Smooth muscle cell (in vitro differentiated cells): Measurements from ENCODE around the gene NTPCR. TPM values are rescaled to one million over a fixed set of nuclear protein-coding genes. Genes with fewer than 3 reads are reported as not detected.

Experiments used
- DNase-seq: peaks from one replicate; lab custom pipeline; 2025; ENCODE audit not compliant: unreplicated experiment; lab: John Stamatoyannopoulos, UW
- H2AFZ ChIP-seq: fragments of 200-600 bp; sonication (generic); 2 replicates; pipeline ENCODE4 v1.6.0; 2016; ENCODE audit warnings: antibody characterized with exemption, low read depth, mild to moderate bottlenecking
- H3F3A ChIP-seq: fragments of 200-600 bp; sonication (generic); 2 replicates; pipeline ENCODE4 v1.6.0; 2017; ENCODE audit warnings: antibody characterized with exemption, low read depth
- H3K27ac ChIP-seq: fragments of 200-600 bp; sonication (generic); 2 replicates; pipeline ENCODE4 v1.5.1; 2016; ENCODE audit warnings: low read depth, mild to moderate bottlenecking
- H3K27me3 ChIP-seq: fragments of 200-600 bp; sonication (generic); 2 replicates; pipeline ENCODE4 v1.6.1; 2016; ENCODE audit warnings: low read depth, mild to moderate bottlenecking
- H3K36me3 ChIP-seq: fragments of 200-600 bp; sonication (generic); 2 replicates; pipeline ENCODE4 v1.5.1; 2016; ENCODE audit warnings: low read depth
- H3K4me1 ChIP-seq: fragments of 200-600 bp; sonication (generic); 2 replicates; pipeline ENCODE4 v1.5.1; 2016; ENCODE audit warnings: low read depth
- H3K4me2 ChIP-seq: fragments of 200-600 bp; sonication (generic); 2 replicates; pipeline ENCODE4 v1.6.0; 2016; ENCODE audit warnings: mild to moderate bottlenecking
- H3K4me3 ChIP-seq: fragments of 200-600 bp; sonication (generic); 2 replicates; pipeline ENCODE4 v1.5.1; 2016; ENCODE audit warnings: mild to moderate bottlenecking
- H3K79me2 ChIP-seq: fragments of 200-600 bp; sonication (generic); 2 replicates; pipeline ENCODE4 v1.6.0; 2016; ENCODE audit warnings: low read depth, mild to moderate bottlenecking
- H3K9ac ChIP-seq: fragments of 200-600 bp; sonication (generic); 2 replicates; pipeline ENCODE4 v1.6.0; 2016; ENCODE audit warnings: low read depth
- H3K9me3 ChIP-seq: fragments of 200-600 bp; sonication (generic); replicated peaks from 2 replicates; pipeline ENCODE4 v1.5.1; 2016; ENCODE audit warnings: low read depth
- H4K20me1 ChIP-seq: fragments of 200-600 bp; sonication (generic); 2 replicates; pipeline ENCODE4 v1.6.0; 2016; ENCODE audit warnings: low read depth
- WGBS: methylation state at CpG from one replicate; pipeline ENCODE4 v1.1.7; 2016; ENCODE audit warnings: low lambda C conversion rate; 5-methylcytosine and 5-hydroxymethylcytosine counted together
- polyA plus RNA-seq: library from polyadenylated mRNA; unstranded; fragments of >200 nt; fragmentation: Nextera tagmentation; extraction: Ambion mirVana; gene quantifications from 2 replicates; pipeline ENCODE4 v1.2.1, GENCODE V29; 2016
- total RNA-seq: library from RNA; depleted of rRNA; stranded (reverse); fragments of >200 nt; gene quantifications from 2 replicates; pipeline ENCODE4 v1.2.3, GENCODE V29; 2014
- TF ChIP-seq, protein P1 (sequence below): fragments of 200-600 bp; sonication (generic); IDR thresholded peaks from 2 replicates; pipeline ENCODE4 v1.5.1; 2017; ENCODE audit warnings: borderline replicate concordance, mild to moderate bottlenecking, antibody characterized with exemption; ENCODE audit not compliant: insufficient read depth, poor library complexity, severe bottlenecking

NTPCR gene
- total and polyA plus RNA-seq, 2 experiments from 2014 or later, result 39.2 to 54.3 TPM

DNA sequence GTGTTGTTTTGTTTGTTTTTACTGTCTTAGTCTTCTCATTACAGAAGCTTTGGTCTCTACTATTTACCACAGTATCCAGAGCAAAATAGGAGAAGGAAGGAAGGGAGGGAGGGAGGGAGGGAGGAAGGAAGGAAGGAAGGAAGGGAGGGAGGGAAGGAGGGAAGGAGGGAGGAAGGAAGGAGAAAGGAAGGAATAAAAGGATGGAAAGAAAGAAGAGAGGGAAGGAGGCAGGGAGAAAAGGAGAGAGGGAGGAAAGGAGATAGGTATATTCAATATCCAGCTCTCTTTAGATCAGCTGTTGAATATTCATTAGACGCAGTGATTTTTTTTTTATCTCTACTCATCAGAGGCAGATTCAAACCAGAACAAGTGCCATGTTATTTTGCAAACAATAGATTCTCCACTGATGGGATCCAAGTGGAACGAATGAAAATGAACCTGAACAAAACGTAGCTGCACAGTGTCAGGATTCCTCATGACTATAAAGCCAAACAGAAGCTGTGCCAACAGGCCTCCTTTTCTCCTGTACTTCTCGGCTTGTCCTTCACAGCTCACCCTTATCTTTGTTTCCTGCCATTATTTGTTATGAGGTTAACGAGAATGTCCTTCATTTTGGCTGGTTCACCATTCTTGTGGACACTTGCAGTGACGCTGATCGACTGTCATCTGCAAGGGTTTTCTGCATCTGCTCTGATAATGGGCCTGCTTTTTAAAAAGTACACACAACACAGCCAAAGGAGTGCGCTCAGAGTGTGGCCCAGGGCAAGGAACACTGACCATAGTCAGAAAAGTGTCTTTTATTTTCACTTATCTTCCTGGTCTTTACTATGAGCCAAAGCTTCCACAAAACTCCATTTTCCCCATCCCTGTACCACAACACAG lies 7.8 kb upstream of the NTPCR start:
- Histone ChIP-seq H2AFZ (no peak overlapping the region), H3K4me2 (no peak overlapping the region), H3K4me1 (no peaks in the 10 kb centered on the region), H3K4me3 (no peak overlapping the region), H3K79me2 (no peaks in the 10 kb centered on the region), H3K27me3 (no peaks in the 10 kb centered on the region), H3F3A (no peaks in the 10 kb centered on the region), H3K27ac (no peak overlapping the region), H3K36me3 (no peaks in the 10 kb centered on the region), H3K9ac (no peak overlapping the region), H3K9me3 (no peaks in the 10 kb centered on the region), H4K20me1 (no peaks in the 10 kb centered on the region)
- 66% methylated on average over 8 of the region's 8 CpGs for WGBS
- no peak for DNase-seq
- TF ChIP-seq, protein P1, sequence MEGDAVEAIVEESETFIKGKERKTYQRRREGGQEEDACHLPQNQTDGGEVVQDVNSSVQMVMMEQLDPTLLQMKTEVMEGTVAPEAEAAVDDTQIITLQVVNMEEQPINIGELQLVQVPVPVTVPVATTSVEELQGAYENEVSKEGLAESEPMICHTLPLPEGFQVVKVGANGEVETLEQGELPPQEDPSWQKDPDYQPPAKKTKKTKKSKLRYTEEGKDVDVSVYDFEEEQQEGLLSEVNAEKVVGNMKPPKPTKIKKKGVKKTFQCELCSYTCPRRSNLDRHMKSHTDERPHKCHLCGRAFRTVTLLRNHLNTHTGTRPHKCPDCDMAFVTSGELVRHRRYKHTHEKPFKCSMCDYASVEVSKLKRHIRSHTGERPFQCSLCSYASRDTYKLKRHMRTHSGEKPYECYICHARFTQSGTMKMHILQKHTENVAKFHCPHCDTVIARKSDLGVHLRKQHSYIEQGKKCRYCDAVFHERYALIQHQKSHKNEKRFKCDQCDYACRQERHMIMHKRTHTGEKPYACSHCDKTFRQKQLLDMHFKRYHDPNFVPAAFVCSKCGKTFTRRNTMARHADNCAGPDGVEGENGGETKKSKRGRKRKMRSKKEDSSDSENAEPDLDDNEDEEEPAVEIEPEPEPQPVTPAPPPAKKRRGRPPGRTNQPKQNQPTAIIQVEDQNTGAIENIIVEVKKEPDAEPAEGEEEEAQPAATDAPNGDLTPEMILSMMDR, result no peak

DNA sequence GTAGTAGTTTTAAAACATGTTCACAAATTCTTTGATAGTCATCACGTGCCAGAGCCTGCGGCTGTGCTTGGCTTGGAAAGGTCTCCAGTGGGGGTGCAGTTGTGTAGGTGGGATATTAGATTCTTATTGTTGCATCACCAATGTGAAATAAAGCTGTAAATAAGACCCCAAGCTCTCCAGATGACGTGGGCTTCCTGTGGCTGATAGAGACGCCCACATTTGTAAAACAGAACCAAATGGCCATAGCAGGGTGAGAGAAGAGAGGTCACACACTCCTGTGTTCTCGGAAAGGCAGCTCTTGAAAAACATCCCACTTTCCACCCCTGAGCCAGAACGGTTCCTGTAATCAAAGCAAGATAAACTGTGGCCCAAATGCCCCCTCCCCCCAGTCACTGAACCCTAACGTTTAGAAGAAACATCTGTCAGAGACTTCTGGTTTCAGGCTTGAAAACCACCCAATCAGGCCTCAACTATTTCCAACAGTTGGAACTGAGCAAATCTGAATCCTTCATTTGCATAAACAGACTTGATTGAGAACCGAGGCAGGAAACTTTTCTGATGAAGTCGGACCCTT lies 6.6 kb upstream of the NTPCR start:
- TF ChIP-seq, protein P1, result no peak
- no peaks in the 10 kb centered on the region for H3K4me1 ChIP-seq
- no peak overlapping the region for H3K9ac ChIP-seq
- no peaks in the 10 kb centered on the region for H3F3A ChIP-seq
- 60% methylated on average over 9 of the region's 9 CpGs for WGBS
- no peaks in the 10 kb centered on the region for H3K9me3 ChIP-seq
- H2AFZ ChIP-seq, result no peak overlapping the region
- no peak overlapping the region for H3K27ac ChIP-seq
- H3K4me2 ChIP-seq, result no peak overlapping the region
- H3K79me2 ChIP-seq, result no peaks in the 10 kb centered on the region
- no peaks in the 10 kb centered on the region for H3K27me3 ChIP-seq
- H3K4me3 ChIP-seq, result no peak overlapping the region
- no peak for DNase-seq
- H3K36me3 ChIP-seq, result no peaks in the 10 kb centered on the region
- H4K20me1 ChIP-seq, result no peaks in the 10 kb centered on the region

DNA sequence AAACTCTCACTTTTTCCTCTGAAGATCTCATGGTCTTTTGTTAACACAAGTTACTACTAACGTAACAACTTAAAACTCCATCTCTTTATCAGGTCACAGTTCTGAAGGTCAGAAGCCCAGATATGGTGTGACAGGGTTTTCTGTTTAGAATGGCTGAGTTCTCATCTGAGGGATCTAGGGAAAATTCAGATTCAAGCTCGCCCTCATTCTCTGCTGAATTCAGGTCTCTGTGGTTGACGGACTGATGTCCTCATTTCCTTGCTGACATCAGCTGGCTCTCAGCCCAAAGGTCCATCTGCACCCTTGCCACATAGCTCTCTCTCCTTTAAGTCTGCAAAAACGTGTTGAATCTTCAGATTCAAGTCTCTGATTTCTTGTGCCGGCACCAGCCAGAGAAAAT lies 6.1 kb upstream of the NTPCR start:
- H3K4me3 ChIP-seq, result no peak overlapping the region
- TF ChIP-seq, protein P1, result no peak
- no peaks in the 10 kb centered on the region for H3K79me2 ChIP-seq
- H3K36me3 ChIP-seq, result no peaks in the 10 kb centered on the region
- H2AFZ ChIP-seq, result no peak overlapping the region
- H3F3A ChIP-seq, result no peaks in the 10 kb centered on the region
- 88% methylated on average over 5 of the region's 5 CpGs for WGBS
- no peak overlapping the region for H3K4me2 ChIP-seq
- no peaks in the 10 kb centered on the region for H3K4me1 ChIP-seq
- no peaks in the 10 kb centered on the region for H3K9me3 ChIP-seq
- H3K27ac ChIP-seq, result no peak overlapping the region
- DNase-seq, result no peak
- no peaks in the 10 kb centered on the region for H4K20me1 ChIP-seq
- H3K27me3 ChIP-seq, result no peaks in the 10 kb centered on the region
- H3K9ac ChIP-seq, result no peak overlapping the region
